ENCODE results near the gene PRKACB.
A peak's percentile ranks its signal among the peaks of the same experiment; 100 is the strongest.

The PRKACB gene

DNA sequence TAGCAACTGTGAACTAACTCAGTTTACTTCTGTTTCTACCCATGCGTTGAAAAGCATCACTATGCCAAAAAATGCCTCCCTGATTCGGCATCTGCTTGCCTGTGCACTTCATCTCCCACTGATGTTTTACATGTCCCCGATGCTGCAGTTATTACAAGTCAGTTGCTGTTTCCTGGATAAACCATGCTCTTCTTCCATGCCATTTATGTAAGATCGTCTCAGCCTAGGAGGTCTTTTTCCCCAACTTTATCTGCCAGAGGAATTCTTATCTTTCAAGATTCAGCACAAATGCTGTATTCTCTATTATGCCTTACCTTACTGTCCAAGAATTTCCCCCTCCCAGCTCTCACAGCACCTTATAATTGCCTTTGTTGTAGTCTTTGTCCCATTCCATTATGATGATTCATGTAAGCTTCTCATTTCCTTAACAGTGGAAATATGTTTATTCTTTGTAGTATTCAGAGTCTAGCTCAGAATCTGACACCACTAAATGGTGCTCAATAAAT is 30.0 kb downstream of the PRKACB start:
- DNase-seq (ENCODE audit: low read depth in 2 of 2): peak; percentile 44 to 82
- TF ChIP-seq CTCF (IDR thresholded peaks at IDR 0.05; ENCODE audit: low read depth, low read length): no peak
- no peak overlapping the region for H3K4me3 ChIP-seq (replicated peaks in 1 of 2; ENCODE audit: low read depth in 2 of 2, low read length in 2 of 2)

DNA sequence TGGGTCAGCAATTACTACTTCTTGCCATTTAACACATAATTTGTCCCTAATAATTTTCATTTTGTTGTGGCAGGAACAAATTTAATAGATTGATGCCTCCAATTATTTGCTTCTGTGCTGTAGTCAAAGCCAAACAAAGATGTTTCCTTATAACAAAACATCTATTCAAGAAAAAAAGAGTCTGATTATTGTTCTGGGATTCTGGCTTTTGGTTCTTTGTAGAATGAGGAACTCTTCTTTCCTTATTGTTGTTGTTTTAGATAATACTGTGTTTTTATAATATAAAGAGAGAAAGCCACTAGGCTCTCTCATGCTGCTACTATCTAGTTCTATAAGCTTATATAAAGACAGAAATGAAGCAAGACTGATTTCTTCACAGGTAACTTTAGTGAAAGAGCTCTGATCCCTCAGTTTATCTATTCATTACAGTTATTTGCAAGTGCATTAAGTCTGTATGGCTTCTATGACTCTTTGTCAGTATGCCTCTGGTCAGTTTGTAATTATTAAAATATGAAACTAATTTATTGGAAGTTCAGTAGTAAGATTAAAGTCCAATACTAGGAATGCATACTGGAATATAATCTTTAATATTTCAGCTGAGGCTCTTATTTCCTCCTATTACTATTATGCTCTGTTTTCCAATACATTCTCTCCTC is 37.4 kb downstream of the PRKACB start:
- TF ChIP-seq CTCF (IDR thresholded peaks at IDR 0.05; ENCODE audit: low read depth, low read length): no peak
- DNase-seq (ENCODE audit: low read depth in 2 of 2): no peak
- H3K4me3 ChIP-seq (replicated peaks in 1 of 2; ENCODE audit: low read depth in 2 of 2, low read length in 2 of 2): no peak overlapping the region

DNA sequence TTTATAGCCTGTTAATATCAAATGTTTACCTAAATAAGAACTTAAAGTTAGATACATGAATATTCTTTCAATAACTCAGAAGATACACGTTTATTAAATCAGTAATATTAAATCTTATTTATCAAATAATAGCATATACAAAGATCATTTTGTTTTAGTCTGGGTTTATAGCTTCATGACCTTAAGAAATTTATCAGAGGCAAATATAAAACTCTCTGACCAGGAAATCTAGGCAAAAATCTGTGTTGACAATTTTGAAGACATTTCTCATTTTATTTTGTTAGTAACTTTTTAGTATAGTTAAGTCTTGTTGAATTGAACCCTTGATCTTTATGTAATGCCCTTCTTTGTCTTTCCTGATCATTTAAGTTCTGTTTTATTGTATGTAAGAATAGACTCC is 46.4 kb downstream of the PRKACB start:
- no peak overlapping the region for H3K4me3 ChIP-seq (replicated peaks in 1 of 2; ENCODE audit: low read depth in 2 of 2, low read length in 2 of 2)
- no peak for TF ChIP-seq CTCF (IDR thresholded peaks at IDR 0.05; ENCODE audit: low read depth, low read length)
- no peak for DNase-seq (ENCODE audit: low read depth in 2 of 2)

DNA sequence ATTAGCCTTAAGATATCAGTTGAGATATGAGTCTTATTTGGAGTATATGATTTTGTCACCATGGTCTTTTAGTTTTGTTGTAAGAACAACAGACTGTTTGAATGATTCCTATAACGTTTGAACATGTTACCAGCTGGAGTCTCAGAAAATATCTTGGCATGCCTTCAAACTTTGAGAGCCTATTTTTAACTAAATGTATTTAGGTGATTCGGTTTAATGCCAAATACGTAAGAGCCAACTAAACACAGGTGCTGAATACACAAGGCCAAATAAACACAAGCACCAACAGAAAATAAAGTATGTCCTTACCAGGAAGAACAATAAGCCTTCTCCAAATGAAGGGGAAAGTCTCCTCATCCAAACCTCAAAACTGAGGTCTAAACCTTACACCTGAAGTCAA is 48.6 kb downstream of the PRKACB start:
- DNase-seq (ENCODE audit: low read depth in 2 of 2): no peak
- no peak overlapping the region for H3K4me3 ChIP-seq (replicated peaks in 1 of 2; ENCODE audit: low read depth in 2 of 2, low read length in 2 of 2)
- TF ChIP-seq CTCF (IDR thresholded peaks at IDR 0.05; ENCODE audit: low read depth, low read length): no peak

DNA sequence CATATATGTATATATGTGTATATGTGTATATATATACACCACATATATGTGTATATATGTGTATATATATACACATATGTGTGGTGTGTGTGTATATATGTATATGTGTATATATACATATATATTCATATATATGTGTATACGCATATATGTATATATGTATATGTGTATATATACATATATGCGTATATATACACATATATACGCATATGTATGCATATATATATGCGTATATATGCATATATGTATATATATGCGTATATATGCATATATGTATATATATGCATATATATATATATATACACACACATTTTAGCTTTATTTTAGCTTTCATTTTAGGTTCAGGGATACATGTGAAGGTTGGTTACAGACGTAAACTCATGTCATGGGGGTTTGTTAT is 54.8 kb downstream of the PRKACB start:
- no peak for DNase-seq (ENCODE audit: low read depth in 2 of 2)
- H3K4me3 ChIP-seq (replicated peaks in 1 of 2; ENCODE audit: low read depth in 2 of 2, low read length in 2 of 2): no peak overlapping the region
- no peak for TF ChIP-seq CTCF (IDR thresholded peaks at IDR 0.05; ENCODE audit: low read depth, low read length)

GRCh38 chr1:84199257-84199656 is 55.2 kb downstream of the PRKACB start:
- H3K4me3 ChIP-seq (replicated peaks in 1 of 2; ENCODE audit: low read depth in 2 of 2, low read length in 2 of 2): no peak overlapping the region
- TF ChIP-seq CTCF (IDR thresholded peaks at IDR 0.05; ENCODE audit: low read depth, low read length): no peak
- DNase-seq (ENCODE audit: low read depth in 2 of 2): no peak

GRCh38 chr1:84202126-84202525 is 58.1 kb downstream of the PRKACB start:
- H3K4me3 ChIP-seq (replicated peaks in 1 of 2; ENCODE audit: low read depth in 2 of 2, low read length in 2 of 2): no peak overlapping the region
- DNase-seq (ENCODE audit: low read depth in 2 of 2): no peak
- TF ChIP-seq CTCF (IDR thresholded peaks at IDR 0.05; ENCODE audit: low read depth, low read length): no peak
